K562 (cell line): ENCODE measurements around the gene TCHP.

Source experiments
- ATF2 ChIP-seq: sonication (generic); formaldehyde crosslinking; IDR thresholded peaks from 2 replicates; pipeline ENCODE4 v1.8.1; 2022; ENCODE audit warnings: missing genetic modification reagents
- GTF2E2 ChIP-seq: fragments of 200-800 bp; sonication (Bioruptor generic); IDR thresholded peaks from 2 replicates; pipeline ENCODE4 v1.6.1; 2016; ENCODE audit warnings: missing genetic modification characterization, missing compliant biosample characterization
- POLR2AphosphoS5 ChIP-seq: IDR thresholded peaks from 2 replicates; pipeline ENCODE4 v1.6.1; 2011; ENCODE audit warnings: mild to moderate bottlenecking, low read depth, low read length, moderate library complexity; ENCODE audit not compliant: control insufficient read depth, insufficient read depth
- SPI1 ChIP-seq: IDR thresholded peaks from 2 replicates; pipeline ENCODE4 v1.6.1; 2011; ENCODE audit warnings: low read depth, low read length, control low read depth, borderline replicate concordance
- STAT5B ChIP-seq: fragments of 250-450 bp; sonication (Bioruptor Pico); IDR thresholded peaks from 2 replicates; pipeline ENCODE4 v1.8.0; 2021; ENCODE audit warnings: mild to moderate bottlenecking, inconsistent platforms
- ZNF184 ChIP-seq: sonication (generic); formaldehyde crosslinking; IDR thresholded peaks from 2 replicates; pipeline ENCODE4 v1.5.0; 2020; ENCODE audit warnings: missing genetic modification reagents
- ZNF217 ChIP-seq: sonication (generic); formaldehyde crosslinking; IDR thresholded peaks from 2 replicates; pipeline ENCODE4 v1.8.0; 2022; ENCODE audit warnings: mild to moderate bottlenecking, missing genetic modification reagents

DNA sequence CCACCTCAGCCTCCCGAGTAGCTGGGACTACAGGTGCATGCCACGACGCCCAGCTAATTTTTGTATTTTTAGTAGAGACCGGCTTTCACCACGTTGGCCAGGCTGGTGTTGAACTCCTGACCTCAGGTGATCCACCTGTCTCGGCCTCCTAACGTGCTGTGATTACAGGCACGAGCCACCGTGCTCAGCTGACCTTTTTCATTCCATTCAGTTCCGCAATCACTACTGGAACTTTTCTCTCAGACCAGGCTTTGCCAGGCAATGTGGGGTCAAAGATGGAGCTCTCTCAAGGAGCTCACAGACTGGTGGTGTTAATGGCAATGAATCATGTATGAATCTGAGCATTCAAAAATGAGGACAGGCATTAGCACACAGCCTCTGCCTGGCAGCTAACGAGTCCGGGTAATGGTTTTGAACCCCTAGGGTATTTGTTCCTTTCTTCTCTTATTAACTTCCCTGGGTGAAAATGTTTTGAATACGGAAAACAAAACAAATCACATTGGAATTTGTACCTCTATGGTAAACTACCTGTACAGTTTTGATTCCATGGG is 9.4 kb upstream of the TCHP start:
- no peak for TF ChIP-seq GTF2E2 (tag)
- TF ChIP-seq ZNF217 (CRISPR knock-in tag) = no peak
- no peak for TF ChIP-seq ATF2 (CRISPR knock-in tag)
- no peak for TF ChIP-seq STAT5B
- no peak for TF ChIP-seq ZNF184 (CRISPR knock-in tag)
- no peak for TF ChIP-seq POLR2AphosphoS5
- no peak for TF ChIP-seq SPI1
